ENCODE data around the gene VRK2. TPM values are rescaled to one million over a fixed set of nuclear protein-coding genes. Genes with fewer than 3 reads are reported as not detected.

Gene VRK2
- total RNA-seq, 1 experiment from 2014 or later, result 25.4 TPM

DNA sequence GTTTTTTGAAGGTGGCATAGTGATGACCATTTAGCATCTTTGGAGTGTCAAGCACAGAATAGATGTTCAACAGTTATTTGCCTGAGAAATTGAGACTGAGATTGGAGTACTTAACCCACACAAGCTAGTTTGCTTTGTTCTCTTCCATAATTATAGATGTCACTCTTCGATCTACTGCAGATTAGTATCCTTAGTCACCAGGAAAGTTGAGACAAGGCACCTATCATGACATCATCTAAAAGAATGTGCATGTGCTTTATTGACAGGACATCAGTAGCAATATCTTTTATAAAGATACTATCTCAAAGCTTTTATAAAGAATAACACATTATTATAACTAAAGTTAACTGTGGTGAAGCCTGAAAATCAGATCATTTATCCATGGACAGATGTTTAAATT lies 6.4 kb downstream of the VRK2 start:
- CTCF ChIA-PET, result interaction anchor here (0.7 kb wide), 1 partner anchor 332 kb away, joined by 3 read pairs; no protein-coding TSS in a partner anchor
- H3K27ac Mint-ChIP-seq (ENCODE audit: unreplicated experiment), result no peak overlapping the region
- H3K9me3 Mint-ChIP-seq (ENCODE audit: low read depth, unreplicated experiment), result no peaks in the 10 kb centered on the region
- BruUV-seq (replicated peaks), result no TSS peak
- no peak for DNase-seq
- no peaks in the 10 kb centered on the region for H3K4me1 Mint-ChIP-seq (ENCODE audit: low read depth, unreplicated experiment)
- intact Hi-C loops (cut with micrococcal nuclease; ENCODE audit: unreplicated experiment), result loop anchor here (5.0 kb wide), 2 partner anchors 84 to 291 kb away; no protein-coding TSS in a partner anchor
- no peak overlapping the region for H3K4me3 Mint-ChIP-seq (ENCODE audit: low read depth, unreplicated experiment)
- H3K36me3 Mint-ChIP-seq (ENCODE audit: insufficient read depth, unreplicated experiment), result peaks cover 6% of the 10 kb centered on the region
- no peaks in the 10 kb centered on the region for H3K27me3 Mint-ChIP-seq (ENCODE audit: unreplicated experiment)
- no peak for TF ChIP-seq CTCF (IDR thresholded peaks at IDR 0.05; ENCODE audit: unreplicated experiment)

DNA sequence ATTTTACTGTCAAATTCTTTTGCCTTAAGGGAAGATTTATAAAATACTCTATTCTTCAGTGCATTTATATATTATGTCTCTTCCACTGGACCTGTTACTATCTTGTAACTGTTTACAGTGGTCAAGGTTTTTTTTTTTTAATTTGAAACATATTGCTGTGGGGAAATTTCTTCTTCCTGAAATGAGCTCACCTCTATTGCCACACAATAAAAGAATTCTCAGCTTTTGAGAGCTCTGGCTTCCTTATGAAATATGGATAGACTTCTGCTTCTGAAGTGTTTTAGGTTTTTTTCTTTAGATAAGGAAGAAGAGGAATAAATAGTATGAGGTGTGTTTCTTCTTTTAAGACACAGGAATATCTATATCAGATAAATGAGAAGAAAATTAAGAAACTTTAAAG lies 7.7 kb downstream of the VRK2 start:
- Mint-ChIP-seq H3K4me3 (ENCODE audit: low read depth, unreplicated experiment) (no peak overlapping the region), H3K27me3 (ENCODE audit: unreplicated experiment) (no peaks in the 10 kb centered on the region), H3K9me3 (ENCODE audit: low read depth, unreplicated experiment) (no peaks in the 10 kb centered on the region), H3K4me1 (ENCODE audit: low read depth, unreplicated experiment) (no peaks in the 10 kb centered on the region), H3K27ac (ENCODE audit: unreplicated experiment) (no peak overlapping the region), H3K36me3 (ENCODE audit: insufficient read depth, unreplicated experiment) (peaks cover under 1% of the 10 kb centered on the region)
- BruUV-seq (replicated peaks), result no TSS peak
- no peak for TF ChIP-seq CTCF (IDR thresholded peaks at IDR 0.05; ENCODE audit: unreplicated experiment)
- intact Hi-C loops (cut with micrococcal nuclease; ENCODE audit: unreplicated experiment), result loop anchor here (5.0 kb wide), 2 partner anchors 83 to 292 kb away; no protein-coding TSS in a partner anchor
- no peak for DNase-seq
- CTCF ChIA-PET, result interaction anchor here (0.6 kb wide), 2 partner anchors 160 to 353 kb away, joined by 3 to 8 read pairs; no protein-coding TSS in a partner anchor

DNA sequence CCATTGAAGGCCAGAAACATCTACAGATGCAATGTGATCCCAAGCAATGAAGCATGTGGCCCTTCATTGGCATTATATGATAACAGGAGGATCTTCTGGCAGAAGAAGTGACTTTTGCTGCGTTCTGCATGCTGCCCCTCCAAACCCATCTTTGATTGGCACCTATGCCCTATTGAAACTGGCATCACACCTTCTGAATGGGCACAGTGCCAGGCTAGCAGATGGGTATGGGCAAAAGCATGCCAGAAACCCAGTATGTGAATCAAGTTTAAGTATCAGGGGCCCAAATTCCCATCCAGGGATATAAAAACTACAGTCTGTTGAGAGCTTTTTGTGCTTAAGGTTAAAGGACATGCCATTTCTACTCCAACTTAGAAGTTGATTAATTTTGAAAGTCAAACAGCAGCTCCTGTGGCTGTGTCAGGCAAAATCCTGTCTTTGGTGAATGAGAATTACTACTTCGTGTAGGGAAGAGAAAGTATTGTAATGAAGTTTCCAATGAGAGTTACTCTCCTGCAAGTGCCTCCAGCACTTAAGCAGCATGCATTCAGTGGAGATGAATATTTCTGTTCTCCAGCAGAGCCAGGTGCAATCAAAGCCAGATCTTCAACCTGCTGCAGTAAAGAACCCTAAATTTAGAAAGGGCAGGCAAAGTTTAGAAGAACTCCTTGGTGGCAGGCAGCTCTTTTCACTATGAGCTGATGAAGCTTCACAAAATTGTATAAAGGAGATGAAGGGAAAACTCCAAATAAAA lies 8.6 kb downstream of the VRK2 start:
- CTCF ChIA-PET, result no interaction called here
- intact Hi-C loops (cut with micrococcal nuclease; ENCODE audit: unreplicated experiment), result no loop called here
- H3K4me3 Mint-ChIP-seq (ENCODE audit: low read depth, unreplicated experiment), result no peak overlapping the region
- H3K36me3 Mint-ChIP-seq (ENCODE audit: insufficient read depth, unreplicated experiment), result no peaks in the 10 kb centered on the region
- BruUV-seq (replicated peaks), result no TSS peak
- H3K4me1 Mint-ChIP-seq (ENCODE audit: low read depth, unreplicated experiment), result no peaks in the 10 kb centered on the region
- TF ChIP-seq CTCF (IDR thresholded peaks at IDR 0.05; ENCODE audit: unreplicated experiment), result no peak
- H3K27me3 Mint-ChIP-seq (ENCODE audit: unreplicated experiment), result no peaks in the 10 kb centered on the region
- DNase-seq, result no peak
- no peaks in the 10 kb centered on the region for H3K9me3 Mint-ChIP-seq (ENCODE audit: low read depth, unreplicated experiment)
- no peak overlapping the region for H3K27ac Mint-ChIP-seq (ENCODE audit: unreplicated experiment)

DNA sequence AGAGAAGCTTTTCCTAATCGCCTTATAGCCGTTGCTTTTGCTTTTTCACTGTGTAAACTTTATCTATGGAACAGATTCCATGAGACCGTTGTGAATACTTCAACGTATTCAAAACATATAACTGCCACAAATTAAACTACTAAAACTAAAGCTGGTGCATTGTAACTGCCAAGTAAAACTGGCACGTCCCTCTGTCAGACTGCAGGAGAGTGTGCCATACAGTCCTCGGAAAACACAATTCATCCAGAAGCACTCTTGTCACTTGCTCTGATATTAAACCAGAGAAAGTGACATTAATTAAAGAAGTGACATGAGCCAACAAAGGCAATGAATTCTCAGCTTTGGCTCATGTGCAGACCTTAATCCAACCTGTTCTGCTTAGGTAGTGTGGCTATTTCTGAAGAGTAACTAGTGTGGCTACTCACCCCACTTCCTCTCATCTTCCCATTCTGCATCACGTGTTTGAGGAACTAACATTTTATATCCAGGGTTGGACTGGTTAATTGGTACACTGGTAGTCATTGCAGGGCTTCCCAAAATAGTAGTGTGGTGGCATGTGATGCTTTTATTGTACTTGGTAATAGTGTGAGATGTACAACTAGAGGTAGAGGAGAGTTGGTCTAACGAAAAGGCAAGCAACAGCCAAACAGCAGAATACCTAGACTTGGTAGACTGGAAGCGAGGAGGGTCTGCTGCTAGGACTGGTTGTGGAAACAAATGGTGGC lies 9.7 kb downstream of the VRK2 start:
- Mint-ChIP-seq H3K4me3 (ENCODE audit: low read depth, unreplicated experiment) (no peak overlapping the region), H3K9me3 (ENCODE audit: low read depth, unreplicated experiment) (no peaks in the 10 kb centered on the region), H3K36me3 (ENCODE audit: insufficient read depth, unreplicated experiment) (no peaks in the 10 kb centered on the region), H3K27me3 (ENCODE audit: unreplicated experiment) (no peaks in the 10 kb centered on the region), H3K27ac (ENCODE audit: unreplicated experiment) (no peak overlapping the region), H3K4me1 (ENCODE audit: low read depth, unreplicated experiment) (no peaks in the 10 kb centered on the region)
- CTCF ChIA-PET, result no interaction called here
- no peak for DNase-seq
- no TSS peak for BruUV-seq (replicated peaks)
- intact Hi-C loops (cut with micrococcal nuclease; ENCODE audit: unreplicated experiment), result no loop called here
- TF ChIP-seq CTCF (IDR thresholded peaks at IDR 0.05; ENCODE audit: unreplicated experiment), result no peak
